HG02970 (cell line): ENCODE data around the gene ZNF697.
"Not testable (repeated sequence)": the region's sequence is repeated elsewhere in the genome, so short reads cannot be mapped to it uniquely, and the experiment has no call there.

Experiments
- ATAC-seq: cut with Tn5 transposase; IDR thresholded peaks from one replicate; pipeline ENCODE4 v1.9.1; 2021; ENCODE audit warnings: mild to moderate bottlenecking, moderate library complexity, moderate number of reproducible peaks; ENCODE audit not compliant: unreplicated experiment, low FRiP score

Gene ZNF697

GRCh38 chr1:119605686-119606085 lies 42.4 kb downstream of the ZNF697 start:
- no peak for ATAC-seq

- not testable (repeated sequence) for ATAC-seq
Observed at GRCh38 chr1:119605080-119605479, 43.0 kb downstream of the ZNF697 start.

GRCh38 chr1:119603695-119604094 lies 44.4 kb downstream of the ZNF697 start:
- ATAC-seq, result no peak

GRCh38 chr1:119603241-119603640 lies 44.8 kb downstream of the ZNF697 start:
- not testable (repeated sequence) for ATAC-seq

GRCh38 chr1:119602789-119603188 lies 45.3 kb downstream of the ZNF697 start:
- not testable (repeated sequence) for ATAC-seq

GRCh38 chr1:119602169-119602568 lies 45.9 kb downstream of the ZNF697 start:
- ATAC-seq, result no peak

GRCh38 chr1:119600976-119601375 lies 47.1 kb downstream of the ZNF697 start:
- no peak for ATAC-seq

GRCh38 chr1:119600561-119600960 lies 47.5 kb downstream of the ZNF697 start:
- ATAC-seq, result no peak

GRCh38 chr1:119595606-119596005 lies 52.5 kb downstream of the ZNF697 start:
- ATAC-seq, result no peak

- ATAC-seq, result no peak
Observed at GRCh38 chr1:119595168-119595567, 52.9 kb downstream of the ZNF697 start.

GRCh38 chr1:119594376-119594775 lies 53.7 kb downstream of the ZNF697 start:
- ATAC-seq, result no peak

- no peak for ATAC-seq
Observed at GRCh38 chr1:119593805-119594204, 54.3 kb downstream of the ZNF697 start.

GRCh38 chr1:119590393-119590792 lies 57.7 kb downstream of the ZNF697 start:
- no peak for ATAC-seq

- ATAC-seq, result no peak
Observed at GRCh38 chr1:119588621-119589020, 59.4 kb downstream of the ZNF697 start.

GRCh38 chr1:119587341-119587740 lies 60.7 kb downstream of the ZNF697 start:
- ATAC-seq, result no peak

- not testable (repeated sequence) for ATAC-seq
Observed at GRCh38 chr1:119585801-119586200, 62.3 kb downstream of the ZNF697 start.

- ATAC-seq, result no peak
Observed at GRCh38 chr1:119582801-119583200, 65.3 kb downstream of the ZNF697 start.

GRCh38 chr1:119581076-119581475 lies 67.0 kb downstream of the ZNF697 start:
- ATAC-seq, result not testable (repeated sequence)

GRCh38 chr1:119573886-119574285 lies 74.2 kb downstream of the ZNF697 start:
- ATAC-seq, result no peak

GRCh38 chr1:119569930-119570622 lies 78.0 kb downstream of the ZNF697 start:
- not testable (repeated sequence) for ATAC-seq
